ACHN (cell line): ENCODE data around the gene RNF166.

Experiments
- DNase-seq: peaks from one replicate; pipeline ENCODE4 v3.0.0-alpha.2; 2015
- in situ Hi-C: cut with HindIII; loops from 2 replicates; pipeline ENCODE4 v1.10.0; 2017; ENCODE audit warnings: low sequenced_read_pairs, low pct_ligation_motif_present, low pct_unique_long_range_greater_than_20kb

Gene RNF166, protein sequence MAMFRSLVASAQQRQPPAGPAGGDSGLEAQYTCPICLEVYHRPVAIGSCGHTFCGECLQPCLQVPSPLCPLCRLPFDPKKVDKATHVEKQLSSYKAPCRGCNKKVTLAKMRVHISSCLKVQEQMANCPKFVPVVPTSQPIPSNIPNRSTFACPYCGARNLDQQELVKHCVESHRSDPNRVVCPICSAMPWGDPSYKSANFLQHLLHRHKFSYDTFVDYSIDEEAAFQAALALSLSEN

DNA sequence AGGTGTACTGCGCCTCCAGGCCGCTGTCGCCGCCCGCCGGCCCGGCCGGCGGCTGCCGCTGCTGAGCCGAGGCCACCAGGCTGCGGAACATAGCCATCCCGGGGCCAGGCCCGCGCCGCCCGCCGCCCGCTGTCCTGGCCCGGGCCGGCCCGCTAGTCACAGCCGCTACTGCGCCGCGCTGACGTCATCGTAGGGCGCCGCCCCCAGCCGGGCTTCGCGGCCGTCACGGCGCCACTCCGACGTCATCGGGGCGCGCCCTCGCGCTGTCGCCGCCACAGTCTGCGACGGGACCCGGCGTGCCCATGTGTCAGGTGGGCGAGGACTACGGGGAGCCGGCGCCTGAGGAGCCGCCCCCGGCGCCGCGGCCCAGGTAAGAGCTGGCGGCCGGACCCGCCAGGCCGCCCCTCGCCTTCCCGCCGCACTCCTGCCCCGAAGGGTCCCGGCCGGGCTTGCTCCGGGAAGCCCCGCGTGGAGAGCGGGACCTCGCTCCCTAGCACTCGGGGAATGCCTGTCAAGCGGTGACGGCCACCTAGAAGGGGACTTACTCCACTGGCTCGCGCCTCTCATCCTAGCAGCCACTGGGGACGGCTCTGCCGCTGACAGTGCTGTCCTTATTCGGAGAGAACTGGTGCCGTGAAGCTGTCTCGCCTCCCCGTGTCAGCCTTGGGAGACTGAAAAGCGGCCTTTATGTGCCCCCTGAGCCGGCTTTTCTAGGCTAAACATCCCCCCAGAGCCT, at the start of gene RNF166, which contains the start of gene CTU2:
RNF166 (minus strand) TSS at position 180 of the 736 bp plus-strand sequence; CDS start at position 97, 83 bp downstream.
CTU2 (plus strand) TSS at position 275 of the 736 bp plus-strand sequence; CDS start at position 303, 28 bp downstream.
- DNase-seq, result peak; percentile 91
- in situ Hi-C loops, result no loop called here

DNA sequence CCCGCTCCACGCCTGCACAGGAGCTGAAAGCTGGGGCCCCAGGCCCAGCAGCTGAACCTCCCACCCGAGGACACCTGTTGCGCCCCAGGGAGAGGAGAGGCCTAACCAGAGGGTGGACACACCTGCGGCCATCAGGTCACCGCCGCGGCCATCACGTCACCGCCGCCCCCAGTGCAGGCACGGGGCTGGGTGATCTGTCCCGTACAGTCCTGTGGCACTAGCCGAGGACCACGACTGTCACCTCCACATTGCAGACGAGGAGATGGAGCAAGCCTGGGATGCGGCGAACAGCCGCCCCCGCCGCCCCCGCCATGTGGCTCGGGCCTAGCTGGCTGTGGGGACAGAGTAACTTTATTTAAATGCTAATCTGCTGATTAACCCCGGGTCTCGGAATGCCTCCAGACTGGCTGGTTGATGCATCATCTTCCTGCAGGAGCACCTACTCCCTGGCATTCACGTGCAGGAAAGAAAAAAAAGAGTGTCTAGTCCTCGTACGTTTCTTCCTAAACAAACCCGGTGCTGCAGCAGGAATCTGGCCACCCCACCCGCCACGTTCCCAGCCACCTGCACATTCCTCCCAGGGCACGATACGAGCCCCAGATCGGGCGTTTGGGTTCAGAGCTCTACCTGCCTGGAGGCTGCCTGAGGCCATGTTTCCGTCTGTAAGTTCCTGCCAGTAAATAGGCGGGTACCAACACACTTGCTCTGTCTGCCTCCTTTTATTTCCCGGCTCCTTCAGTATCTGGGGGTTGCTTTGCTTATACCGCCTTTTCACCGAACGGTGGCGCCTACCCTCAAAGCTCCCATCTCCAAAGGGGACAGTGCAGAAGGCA, 48.9 kb upstream of the RNF166 start:
- in situ Hi-C loops, result loop anchor here (25.0 kb wide), 1 partner anchor 107 kb away; the partner anchor contains the start of genes GALNS, PABPN1L and TRAPPC2L
- peak; percentile 81 for DNase-seq

DNA sequence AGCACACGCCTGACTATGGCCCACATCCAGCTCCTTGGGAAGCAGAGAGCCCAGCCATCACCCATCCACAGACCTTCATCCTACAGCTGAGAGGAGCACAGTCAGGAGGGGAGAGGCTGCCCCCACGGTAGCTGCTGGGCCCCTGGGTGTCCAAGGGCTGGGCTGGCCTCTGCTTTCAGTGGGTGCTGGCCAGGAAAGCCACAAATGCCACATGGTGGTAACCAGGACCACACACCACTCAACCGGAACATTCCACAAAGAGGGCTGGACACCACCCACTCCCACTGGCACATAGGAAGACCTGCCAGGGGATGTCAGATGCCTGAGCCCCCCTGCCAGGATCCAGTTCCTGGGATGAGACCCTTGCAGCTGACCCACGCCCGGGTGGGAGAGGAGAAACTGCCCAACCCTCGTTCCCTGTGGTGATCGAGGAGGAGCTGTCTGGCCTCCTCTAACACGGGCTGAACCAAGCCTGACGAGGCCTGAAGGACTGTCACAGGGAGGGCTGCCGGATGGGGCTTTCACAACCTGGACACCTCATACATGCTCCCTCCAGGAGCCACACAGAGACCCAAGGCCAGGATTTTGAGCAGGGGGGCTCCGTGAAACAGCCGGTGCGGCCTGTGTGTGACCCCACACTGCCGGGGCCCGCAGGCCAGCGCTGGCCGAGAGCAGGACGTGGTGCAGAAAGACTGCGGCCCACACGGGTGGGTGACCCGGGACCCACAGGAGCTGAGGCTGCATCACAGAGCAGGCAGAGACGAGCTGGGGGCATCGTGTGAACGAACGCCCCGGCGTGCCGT, 48.1 kb upstream of the RNF166 start:
- in situ Hi-C loops, result loop anchor here (25.0 kb wide), 1 partner anchor 108 kb away; the partner anchor contains the start of genes GALNS, PABPN1L and TRAPPC2L

DNA sequence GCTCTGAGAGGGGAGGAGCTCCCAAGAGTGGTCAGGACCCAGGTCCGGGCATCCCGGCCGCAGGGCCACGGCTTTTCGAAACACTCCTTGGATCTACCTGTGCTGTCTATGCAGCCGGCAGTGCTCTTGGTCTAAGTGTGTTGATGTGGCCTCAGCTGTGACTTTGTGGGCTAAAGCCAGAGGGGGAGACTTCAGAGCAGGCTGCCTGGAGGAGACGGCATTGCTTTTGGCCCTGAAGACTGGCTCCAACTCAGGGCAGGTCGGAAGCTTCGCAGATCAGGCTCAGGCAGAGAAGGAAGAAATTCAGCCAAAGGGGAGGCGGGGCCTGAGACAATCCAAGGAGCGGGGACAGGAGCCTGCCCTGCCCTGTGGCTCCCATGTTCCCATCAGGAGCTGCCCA, 47.4 kb upstream of the RNF166 start:
- no peak for DNase-seq
- in situ Hi-C loops, result loop anchor here (25.0 kb wide), 1 partner anchor 109 kb away; the partner anchor contains the start of genes GALNS, PABPN1L and TRAPPC2L

More for the DNA sequence above, 48.1 kb upstream of the RNF166 start:
- no peak for DNase-seq

DNA sequence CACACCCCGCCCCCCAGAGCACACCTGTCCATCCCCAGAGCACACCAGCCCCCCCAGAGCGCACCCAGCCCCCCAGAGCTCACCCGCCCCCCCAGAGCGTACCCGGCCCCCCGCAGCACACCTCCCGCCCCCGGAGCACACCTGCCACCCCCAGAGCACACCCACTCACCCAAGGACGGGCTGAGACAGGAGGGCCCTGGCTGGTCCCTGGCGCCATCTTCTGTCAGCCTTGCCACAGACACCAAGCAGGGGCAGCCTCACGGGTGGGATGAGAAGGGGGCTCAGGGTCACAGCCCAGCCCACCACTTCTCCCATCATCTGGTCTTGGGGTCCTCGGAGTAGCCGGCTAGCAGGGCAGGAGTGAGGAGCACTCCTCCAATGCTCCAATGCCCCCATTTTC, 47.0 kb upstream of the RNF166 start:
- in situ Hi-C loops, result loop anchor here (25.0 kb wide), 1 partner anchor 109 kb away; the partner anchor contains the start of genes GALNS, PABPN1L and TRAPPC2L
- DNase-seq, result no peak

DNA sequence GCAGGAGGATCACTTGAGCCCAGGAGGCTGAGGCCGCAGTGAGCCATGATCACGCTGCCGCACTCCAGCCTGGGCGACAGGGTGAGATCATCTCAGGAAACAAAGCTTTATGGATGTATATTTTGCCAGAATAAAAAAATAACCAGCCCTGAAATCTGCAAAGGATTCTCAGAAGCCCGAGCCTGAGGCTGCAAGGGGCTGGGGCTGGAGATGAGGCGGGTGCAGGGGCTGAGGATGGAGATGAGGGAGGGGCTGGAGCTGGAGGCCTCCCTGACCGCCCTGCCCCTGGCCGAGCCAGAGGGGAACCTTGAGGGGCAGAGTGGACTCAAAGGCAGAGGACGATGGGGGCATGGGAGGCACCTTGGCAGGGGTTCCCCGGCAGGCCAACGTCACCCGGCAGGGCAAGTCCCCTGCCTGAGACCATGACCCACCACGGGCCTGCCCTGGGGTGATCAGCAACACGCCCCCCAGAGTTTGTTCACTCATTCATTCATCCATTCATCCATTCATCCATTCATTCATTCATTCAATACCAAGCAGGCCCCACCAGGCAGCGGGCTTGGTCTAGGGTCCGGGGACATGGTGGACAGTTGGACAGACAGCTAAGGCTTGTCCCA, 46.3 kb upstream of the RNF166 start:
- in situ Hi-C loops, result loop anchor here (25.0 kb wide), 1 partner anchor 110 kb away; the partner anchor contains the start of genes GALNS, PABPN1L and TRAPPC2L
- DNase-seq, result no peak

DNA sequence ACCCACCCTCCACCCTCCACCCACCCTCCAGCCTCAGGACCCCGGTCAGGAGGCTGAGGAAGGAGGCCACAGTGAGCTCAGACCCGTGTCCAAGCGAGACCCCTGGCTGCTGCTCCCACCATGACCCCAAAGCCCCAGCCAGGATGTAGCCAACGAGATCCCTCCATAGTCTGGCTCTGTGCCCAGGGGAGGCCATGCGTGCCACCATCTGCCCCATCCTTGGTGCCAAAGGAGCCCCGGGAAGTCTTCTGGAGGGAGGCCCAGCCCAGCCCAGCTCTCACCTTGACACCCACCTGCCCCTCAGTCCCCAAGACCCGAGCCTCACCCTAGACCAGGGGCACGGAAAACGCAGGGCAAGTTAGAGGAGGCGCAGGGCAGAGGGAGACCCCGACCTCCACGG, 44.6 kb upstream of the RNF166 start:
- in situ Hi-C loops, result loop anchor here (25.0 kb wide), 1 partner anchor 111 kb away; the partner anchor contains the start of genes GALNS, PABPN1L and TRAPPC2L
- no peak for DNase-seq

DNA sequence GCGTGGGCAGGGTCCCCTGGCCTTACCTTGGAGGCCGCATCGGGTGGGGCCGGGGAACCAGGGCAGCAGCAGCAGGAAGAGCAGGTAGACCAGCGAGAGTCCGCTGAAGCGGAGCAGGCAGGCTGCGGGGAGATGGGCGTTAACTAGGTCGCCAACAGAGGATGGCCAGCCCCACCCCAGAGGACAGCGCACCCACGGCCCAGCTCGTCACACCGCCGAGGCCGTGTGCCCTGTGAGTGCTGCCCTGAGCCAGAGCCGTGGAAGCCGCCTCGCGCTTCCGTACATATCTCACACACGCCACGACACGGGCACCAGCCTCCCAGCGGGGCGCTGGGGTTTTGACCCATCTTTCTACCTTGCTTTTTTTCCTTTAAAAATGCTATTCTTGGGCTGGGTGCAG, 43.1 kb upstream of the RNF166 start:
- no peak for DNase-seq
- in situ Hi-C loops, result no loop called here

DNA sequence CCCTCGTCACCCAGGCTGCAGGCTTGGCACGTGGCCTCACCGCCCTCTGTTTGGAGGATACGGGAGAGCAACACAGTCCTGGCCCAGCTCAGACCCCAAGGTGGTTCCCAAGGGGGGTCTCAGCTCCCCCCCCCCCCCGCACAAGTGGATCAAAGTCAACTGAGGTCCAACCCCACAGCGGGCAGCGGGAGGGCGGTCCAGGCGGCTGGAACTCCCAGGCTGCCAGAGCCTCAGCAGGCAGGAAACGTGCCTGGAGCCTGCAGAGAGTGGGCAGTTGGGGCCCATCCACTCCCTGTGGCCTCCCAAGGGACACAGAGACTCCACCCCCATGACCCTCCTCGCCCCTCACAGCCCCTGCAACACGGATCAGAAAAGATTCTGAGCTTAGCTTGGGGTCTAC, 42.2 kb upstream of the RNF166 start:
- in situ Hi-C loops, result no loop called here

DNA sequence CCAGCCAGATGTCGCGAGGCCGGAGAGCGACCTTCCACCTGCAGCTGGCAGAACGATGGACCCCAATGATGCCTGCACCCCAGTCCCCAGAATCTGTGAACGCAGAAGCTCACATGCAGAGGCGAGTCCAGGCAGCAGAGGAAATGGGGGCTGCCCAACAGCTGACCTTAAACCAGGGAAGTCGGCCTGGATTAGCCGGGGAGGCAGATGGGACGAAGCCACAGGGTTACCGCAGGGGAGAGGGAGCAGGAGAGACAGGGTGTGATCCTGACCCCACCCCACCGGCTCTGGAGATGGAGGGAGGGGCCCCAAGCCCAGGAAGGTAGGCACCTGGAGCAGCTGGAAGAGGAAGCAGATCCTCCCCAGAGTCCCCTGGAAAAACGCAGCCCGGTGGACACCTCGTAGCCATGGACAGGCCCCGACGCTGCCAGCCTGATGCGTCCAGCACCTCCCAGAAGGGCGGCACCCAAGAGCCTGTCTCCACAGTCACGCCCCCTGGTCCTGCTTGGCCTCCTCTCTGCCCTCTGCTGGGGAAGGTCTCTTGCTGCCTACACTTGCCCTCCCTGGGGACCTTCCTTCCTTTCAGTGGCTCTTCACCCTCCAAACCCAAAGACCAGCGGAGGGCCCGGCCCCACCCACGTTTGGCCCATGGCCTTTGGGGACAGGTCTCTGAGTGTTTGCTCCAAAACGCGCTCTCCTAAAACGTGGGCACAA, 41.5 kb upstream of the RNF166 start:
- peak; percentile 37 for DNase-seq
- in situ Hi-C loops, result no loop called here

More for the DNA sequence above, 42.2 kb upstream of the RNF166 start:
- no peak for DNase-seq

DNA sequence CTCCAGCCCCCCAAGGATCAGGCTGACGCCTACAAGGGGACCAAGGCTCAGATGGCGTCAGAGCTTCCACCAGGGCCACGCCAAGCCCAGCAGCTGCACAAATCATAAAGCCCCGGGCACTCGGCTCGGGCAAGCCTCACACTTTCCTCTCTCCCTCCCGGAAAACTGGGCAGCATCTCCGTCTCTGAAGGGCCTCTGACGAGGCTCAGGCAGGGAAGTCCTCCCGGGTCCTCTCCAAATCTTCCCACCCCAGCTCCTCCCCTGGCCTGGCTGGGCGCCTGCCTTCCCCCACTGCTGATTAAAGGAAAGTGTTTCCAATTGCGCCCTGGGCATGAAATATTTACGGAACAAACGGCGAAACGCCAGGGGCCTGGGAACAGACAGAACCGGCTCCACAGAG, 40.3 kb upstream of the RNF166 start:
- DNase-seq, result no peak
- in situ Hi-C loops, result no loop called here

DNA sequence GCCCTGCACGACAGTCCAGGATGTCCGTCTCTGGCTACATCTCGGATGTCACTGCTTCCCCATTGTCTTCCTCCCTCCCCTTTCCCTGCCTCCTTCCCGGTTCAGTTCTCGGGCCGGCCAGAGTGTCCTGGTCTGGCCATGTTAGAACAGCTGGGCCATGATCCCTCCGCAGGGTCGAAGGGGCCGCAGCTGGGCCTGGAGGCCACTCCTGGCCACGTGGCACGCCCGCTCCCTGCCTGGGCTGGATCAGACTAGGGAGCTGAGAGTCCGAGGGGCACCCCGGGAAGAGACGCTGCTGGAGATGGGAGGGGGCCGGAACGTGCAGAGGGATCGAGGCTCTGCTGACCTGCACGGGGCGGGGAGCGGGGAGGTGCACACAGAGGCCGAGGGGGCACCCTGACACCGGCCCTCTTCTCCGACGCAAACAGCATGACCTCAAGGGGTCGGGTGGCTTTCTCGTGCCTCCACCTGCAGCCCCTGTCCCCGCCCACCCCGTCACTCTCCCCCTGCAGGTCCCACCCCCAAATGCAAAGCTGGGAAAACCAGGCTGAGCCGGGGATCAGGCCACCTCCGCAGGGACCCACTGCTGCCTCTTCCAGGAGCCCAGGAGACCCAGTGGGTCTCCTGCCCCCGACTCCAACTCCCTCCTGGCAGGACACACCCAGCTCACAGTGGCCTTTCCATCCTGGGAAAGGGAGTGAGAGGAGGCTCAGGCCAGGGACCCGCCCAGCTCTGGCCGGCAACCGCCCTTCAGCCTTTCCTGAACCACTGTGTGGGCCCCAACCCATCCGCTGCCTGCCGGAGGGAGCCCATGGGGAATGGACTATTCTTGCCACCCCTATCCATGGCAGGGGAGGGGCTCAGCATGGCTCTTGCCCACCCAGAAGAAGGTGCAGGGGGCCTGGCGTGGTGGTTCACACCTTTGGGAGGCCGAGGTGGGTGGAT, 38.6 kb upstream of the RNF166 start:
- in situ Hi-C loops, result no loop called here
- DNase-seq, result no peak

DNA sequence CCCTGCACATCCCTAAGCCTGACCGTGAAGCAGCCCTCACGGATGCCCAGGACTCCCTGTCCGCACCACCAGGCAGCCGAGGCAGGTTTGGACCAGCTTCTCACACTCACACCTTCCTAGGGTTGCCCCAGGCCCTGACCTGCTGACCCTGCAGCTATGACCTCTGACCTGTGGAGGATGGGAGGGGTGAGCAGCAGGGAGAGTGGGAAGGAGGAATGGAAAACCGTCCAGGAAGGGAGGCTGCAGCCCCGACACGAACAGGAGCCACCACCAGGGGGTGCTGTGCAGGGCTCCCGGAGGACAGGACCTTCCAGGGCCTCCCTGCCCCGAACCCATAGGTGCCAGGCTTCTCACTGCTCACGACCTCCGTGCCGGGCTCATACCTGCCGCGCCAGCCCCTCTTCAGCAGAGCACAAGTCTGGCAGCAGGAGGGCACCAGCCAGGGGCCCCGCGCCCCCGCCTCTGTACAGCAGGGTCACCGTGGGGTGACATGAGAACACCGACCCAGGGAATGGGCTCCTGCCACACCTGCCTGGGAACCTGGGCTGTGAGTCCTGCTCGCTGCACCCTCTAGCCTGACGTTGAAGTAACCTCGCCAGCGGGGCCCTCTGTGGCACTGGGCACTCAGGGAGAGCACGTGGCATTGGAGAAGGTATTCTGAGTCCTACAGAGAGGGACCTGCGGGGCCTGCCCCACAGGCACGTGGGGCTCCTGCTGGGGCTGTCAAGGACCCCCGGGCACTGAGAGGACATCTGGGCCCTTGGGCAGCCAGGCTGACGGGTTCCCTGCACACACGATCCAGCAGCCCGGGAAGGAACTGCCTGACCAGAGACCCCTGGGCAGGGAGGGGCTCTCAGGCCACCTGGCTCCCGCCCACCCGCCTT, 37.7 kb upstream of the RNF166 start:
- in situ Hi-C loops, result no loop called here
- peak; percentile 76 for DNase-seq

DNA sequence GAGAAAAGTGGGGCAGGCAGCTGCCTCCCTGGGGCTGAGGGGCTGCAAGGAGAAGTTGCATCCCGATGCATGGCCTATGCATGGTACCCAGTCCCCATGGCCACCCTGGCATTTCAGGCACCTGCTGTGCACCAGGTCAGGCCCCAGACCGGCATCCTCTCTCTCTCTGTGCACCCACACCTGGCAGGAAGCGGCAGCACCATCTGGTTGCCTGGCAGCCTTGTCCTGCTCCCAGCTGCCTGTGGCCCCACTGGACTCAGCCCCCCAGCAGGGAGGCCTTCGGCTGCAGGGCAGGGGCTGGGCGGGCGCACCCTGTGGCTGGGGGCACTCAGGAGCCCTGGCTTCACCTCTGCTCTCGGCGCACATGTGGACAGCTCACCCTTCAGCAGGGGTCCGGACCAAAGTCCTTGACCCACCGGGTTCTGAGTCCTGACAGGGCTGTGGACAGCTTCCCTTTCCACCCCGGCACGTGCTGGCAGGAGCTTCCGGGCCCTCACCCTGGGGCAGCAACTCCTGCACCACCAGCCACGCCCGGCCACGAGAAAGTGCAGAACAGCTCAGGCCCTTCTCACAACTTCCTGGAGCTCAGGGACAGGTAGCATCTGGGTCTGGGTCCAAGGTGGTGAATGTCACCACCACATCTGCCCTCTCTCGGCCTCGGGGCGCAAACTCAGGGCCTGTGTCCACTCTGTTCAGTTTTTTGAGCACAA, 36.8 kb upstream of the RNF166 start:
- in situ Hi-C loops, result no loop called here
- DNase-seq, result no peak
